A204.1 (cell line): ENCODE data around the gene SLC18A2.
"Not testable (repeated sequence)": the region's sequence is repeated elsewhere in the genome, so short reads cannot be mapped to it uniquely, and the experiment has no call there.

Experiments
- FAIRE-seq: peaks from 2 replicates; lab custom pipeline; 2012; peaks lifted over from hg19 to GRCh38; lab: Jason Lieb, UNC

The SLC18A2 gene

GRCh38 chr10:117266400-117266799 lies 25.5 kb downstream of the SLC18A2 start:
- FAIRE-seq, result no peak

DNA sequence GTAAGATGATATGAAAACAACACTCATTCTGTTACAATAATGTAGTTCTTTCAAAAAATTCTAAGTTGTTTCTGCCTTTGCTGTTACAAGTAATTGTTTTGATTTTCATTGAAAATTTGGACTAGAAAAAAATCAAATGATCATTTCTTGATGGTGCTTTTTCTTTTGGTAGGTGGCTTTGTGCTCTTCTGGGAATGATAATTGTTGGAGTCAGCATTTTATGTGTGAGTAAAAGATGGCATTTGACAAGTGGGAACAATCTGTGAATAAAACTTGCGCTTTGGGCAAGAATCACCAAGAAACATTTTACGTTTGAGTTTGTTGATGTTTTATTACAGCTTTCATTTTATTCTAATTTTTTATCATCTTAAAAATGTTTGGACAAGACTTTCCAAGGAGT lies 25.9 kb downstream of the SLC18A2 start:
- no peak for FAIRE-seq

DNA sequence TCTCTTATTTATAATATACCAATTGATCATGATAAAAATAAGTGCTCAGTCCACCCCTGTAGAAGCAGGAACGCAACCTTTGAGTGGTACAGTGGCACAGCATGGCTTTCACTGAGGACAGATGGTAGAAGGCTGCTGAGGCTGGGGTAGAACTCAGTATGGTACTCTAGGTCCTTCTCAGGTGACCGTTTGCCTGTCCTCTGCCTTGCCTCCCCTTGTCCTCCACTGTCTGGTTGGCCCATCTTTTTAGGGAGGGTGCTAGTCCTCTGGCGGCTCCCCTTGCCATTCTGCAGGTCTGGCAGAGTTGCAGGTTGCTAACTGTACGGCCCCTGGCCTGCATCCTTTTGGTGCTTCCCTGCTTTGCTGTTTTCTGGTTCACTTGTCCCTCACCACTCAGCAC lies 27.3 kb downstream of the SLC18A2 start:
- no peak for FAIRE-seq

DNA sequence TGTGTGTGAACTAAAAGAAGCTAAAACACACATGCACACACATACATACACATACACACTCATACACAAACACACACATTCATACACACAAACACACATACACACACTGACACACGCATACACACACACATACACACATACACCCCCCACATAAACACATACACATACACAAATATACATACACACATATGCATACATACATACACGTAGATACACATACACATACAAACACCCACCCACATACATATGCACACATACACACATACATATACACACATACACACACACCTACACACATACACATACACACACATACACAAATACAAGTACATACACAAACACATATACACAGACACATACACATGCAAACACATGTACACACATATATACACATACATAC lies 28.0 kb downstream of the SLC18A2 start:
- FAIRE-seq, result no peak

- FAIRE-seq, result no peak
Measured at GRCh38 chr10:117271427-117271826, 30.5 kb downstream of the SLC18A2 start.

GRCh38 chr10:117272195-117273076 lies 31.5 kb downstream of the SLC18A2 start:
- no peak for FAIRE-seq

DNA sequence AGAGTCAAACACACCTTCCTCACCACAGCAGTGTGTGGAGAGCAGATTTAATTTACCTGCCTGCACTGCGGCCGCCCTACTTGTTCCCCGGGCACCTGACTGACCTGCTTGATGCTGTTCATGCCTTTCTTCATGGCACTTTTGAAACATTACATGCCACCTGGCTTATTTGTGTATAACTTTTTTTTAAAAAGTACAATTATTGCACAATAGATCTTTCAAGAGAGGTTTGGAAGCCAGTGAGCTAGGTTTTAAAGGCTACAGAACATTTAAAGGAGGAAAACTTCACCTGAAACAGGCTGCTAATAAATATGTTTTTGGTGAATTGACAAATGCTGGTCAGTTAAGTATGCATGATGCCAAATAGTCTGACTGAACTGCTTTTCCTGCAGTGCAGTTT lies 33.1 kb downstream of the SLC18A2 start:
- FAIRE-seq, result no peak

DNA sequence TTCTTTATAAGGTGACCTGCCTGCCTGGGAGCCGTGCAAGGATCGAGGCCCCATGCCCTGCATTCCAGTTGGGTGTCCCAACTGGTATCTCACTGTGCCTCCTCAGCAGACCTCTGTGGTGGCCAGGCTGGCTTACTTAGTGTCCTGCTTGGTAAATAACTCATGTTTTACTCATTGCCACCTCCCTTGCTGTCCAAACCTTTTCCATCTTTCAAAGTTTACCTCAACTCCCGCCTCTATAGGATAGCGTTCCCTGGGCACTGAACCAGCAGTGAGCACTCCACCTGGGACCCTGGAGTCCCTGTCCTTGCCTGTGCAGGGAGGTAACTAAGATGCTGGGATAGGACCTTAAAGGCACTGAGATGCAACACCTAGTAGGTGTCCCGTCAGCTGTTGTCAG lies 33.6 kb downstream of the SLC18A2 start:
- FAIRE-seq, result no peak

GRCh38 chr10:117275121-117275520 lies 34.2 kb downstream of the SLC18A2 start:
- FAIRE-seq, result no peak

GRCh38 chr10:117277675-117278074 lies 36.8 kb downstream of the SLC18A2 start:
- FAIRE-seq, result no peak

- FAIRE-seq, result no peak
Measured at GRCh38 chr10:117284716-117285494, 44.0 kb downstream of the SLC18A2 start.

- not testable (repeated sequence) for FAIRE-seq
Measured at GRCh38 chr10:117290872-117291271, 50.0 kb downstream of the SLC18A2 start.

GRCh38 chr10:117294039-117294645 lies 53.2 kb downstream of the SLC18A2 start:
- FAIRE-seq, result peak; percentile 23

- no peak for FAIRE-seq
Measured at GRCh38 chr10:117294735-117295134, 53.8 kb downstream of the SLC18A2 start.

DNA sequence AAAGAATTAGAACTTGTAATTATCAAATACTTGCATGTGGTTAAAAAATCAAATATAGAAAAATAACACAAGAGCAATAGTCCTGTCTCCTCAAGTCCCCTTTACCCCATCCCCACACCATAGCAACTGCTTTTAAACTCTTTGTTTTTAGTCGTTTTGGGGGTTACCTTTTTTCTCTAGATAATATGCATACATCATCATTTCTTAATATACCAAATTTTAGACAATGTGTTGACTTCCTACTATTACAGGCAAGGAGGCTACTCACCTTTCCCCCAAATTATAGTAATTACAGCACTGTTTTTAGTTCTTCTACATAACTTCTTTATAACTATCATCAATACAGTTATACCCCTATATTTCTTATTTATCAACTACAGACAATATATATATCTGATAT lies 57.3 kb downstream of the SLC18A2 start:
- FAIRE-seq, result no peak

DNA sequence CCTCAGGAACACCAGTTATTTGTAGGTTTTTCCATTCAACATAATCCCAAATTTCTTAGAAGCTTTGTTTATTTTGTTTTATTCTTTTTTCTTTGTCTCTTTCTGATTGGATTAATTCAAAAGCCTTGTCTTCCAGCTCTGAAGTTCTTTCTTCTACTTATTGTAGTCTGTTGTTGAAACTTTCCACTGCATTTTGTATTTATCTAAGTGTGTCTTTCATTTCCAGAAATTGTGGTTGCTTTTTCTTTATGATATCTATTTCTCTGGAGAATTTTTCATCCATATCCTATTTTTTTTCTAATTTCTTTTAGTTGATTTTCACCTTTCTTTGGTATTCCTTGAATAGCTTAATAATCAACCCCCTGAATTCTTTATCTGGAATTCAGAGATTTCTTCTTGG lies 58.5 kb downstream of the SLC18A2 start:
- peak; percentile 19 for FAIRE-seq

- no peak for FAIRE-seq
Measured at GRCh38 chr10:117300671-117301070, 59.8 kb downstream of the SLC18A2 start.

- FAIRE-seq, result not testable (repeated sequence)
Measured at GRCh38 chr10:117303451-117303850, 62.5 kb downstream of the SLC18A2 start.

DNA sequence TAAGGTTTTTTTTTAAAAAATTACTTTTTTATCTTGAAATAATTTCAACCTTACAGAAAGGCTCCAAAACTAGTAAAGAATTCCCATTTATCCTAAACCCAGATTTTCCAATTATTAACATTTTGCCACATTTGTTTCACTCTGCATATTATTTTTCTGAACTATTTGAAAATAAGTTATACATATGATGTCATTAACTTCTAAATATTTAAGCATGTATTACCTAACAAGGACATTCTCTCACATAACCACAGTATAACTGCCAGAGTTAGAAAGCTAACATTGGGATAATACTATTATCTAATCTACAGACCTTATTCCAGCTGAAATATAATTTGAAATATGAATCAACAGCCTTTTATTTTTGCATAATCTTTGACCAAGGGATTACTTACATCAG lies 65.8 kb downstream of the SLC18A2 start:
- FAIRE-seq, result peak; percentile 6

DNA sequence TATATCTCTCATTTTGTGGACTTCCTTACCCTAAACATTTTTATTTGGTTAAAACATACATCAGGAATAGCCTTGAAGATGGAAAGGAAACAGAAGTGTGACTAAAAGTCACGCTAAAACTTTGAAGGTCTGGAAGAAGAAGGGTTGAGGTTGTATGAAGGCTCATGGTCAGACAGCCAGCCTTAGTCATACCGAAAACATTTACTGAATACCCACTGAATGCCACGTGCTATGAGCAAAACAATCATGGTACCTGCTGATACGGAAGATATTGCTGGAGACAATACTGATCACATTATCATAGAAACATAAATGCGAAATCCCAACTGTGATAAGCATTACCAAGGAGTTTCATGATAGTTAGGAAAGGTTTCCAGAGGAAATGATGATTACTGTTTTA lies 70.3 kb downstream of the SLC18A2 start:
- FAIRE-seq, result no peak

GRCh38 chr10:117312430-117312829 lies 71.5 kb downstream of the SLC18A2 start:
- no peak for FAIRE-seq

DNA sequence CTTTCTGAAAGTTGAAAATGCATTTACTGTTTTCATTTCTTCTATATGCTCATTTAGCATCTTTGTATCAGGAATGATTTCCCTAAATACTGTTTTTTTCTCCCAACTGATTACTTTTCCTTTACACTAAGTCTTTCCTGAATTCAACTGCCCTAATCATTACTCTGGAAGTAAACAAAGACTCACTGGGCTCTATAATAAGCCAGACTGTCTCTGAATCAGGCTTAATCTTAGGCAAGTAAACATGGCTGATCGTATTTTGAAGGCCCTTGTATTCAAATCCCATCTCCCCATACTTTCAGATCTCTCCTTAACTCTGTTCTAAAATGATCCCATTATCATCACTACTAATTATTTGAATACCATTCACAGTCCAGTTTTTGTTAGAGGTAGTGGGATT lies 72.7 kb downstream of the SLC18A2 start:
- no peak for FAIRE-seq

DNA sequence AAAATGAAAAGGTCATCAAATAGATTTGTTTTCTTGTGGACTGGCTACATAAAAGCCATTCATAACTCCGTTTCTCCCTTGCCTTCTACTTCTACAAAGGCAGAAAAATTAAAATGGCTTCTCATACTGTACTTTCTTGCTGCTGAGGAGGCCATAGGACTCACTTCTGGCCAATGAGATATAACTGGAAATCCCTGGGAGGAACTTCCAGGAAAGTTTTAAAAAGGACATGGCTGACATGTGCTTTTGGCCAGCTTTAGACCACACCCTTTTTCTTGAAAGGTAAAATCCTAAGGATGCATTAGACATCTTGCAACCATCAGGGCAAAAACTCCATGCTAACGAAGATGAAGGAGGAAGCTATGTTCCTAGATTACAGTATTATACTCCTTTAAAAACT lies 75.8 kb downstream of the SLC18A2 start:
- FAIRE-seq, result no peak
